Gastroesophageal sphincter (tissue), 4 donors: ENCODE results near the gene TLCD2. TPM values are rescaled to one million over a fixed set of nuclear protein-coding genes. Genes with fewer than 3 reads are reported as not detected.
"Not testable (repeated sequence)": the region's sequence is repeated elsewhere in the genome, so short reads cannot be mapped to it uniquely, and the experiment has no call there.

Source experiments
- ATAC-seq: fragments of 150-250 bp; one replicate; pipeline ENCODE4 v1.9.1; 2016; ENCODE audit warnings: mild to moderate bottlenecking, moderate library complexity
- H3K27ac ChIP-seq, 4 donors: fragments of 200-600 bp; sonication (generic) in 3 of 4; 1 replicate in 3 of 4; 2 replicates in 1 of 4; pipeline ENCODE4 v1.5.1; 2016 to 2019
- H3K27me3 ChIP-seq: fragments of 200-600 bp; sonication (generic); one replicate; pipeline ENCODE4 v1.5.1; 2019
- H3K36me3 ChIP-seq, 2 donors: fragments of 200-600 bp; sonication (generic); one replicate each; pipeline ENCODE4 v1.5.1; 2019; ENCODE audit warnings: control low read depth in 1 of 2
- H3K4me1 ChIP-seq, 3 donors: fragments of 200-600 bp; sonication (generic); 1 replicate in 2 of 3; 2 replicates in 1 of 3; pipeline ENCODE4 v1.5.1; 2016 to 2019; ENCODE audit warnings: control low read depth in 2 of 3
- H3K4me3 ChIP-seq, 2 donors: fragments of 200-600 bp; sonication (generic); one replicate each; pipeline ENCODE4 v1.5.1; 2019; ENCODE audit warnings: mild to moderate bottlenecking in 1 of 2, moderate library complexity in 1 of 2
- H3K9me3 ChIP-seq, 3 donors: fragments of 200-600 bp; sonication (generic); one replicate each; pipeline ENCODE4 v1.5.1; 2017 to 2019; ENCODE audit warnings: control low read depth in 2 of 3
- CTCF ChIP-seq, 4 experiments: fragments of 200-600 bp in 2 of 4; fragments of 450-650 bp in 2 of 4; sonication (generic) in 1 of 4; IDR thresholded peaks; one replicate each; pipeline ENCODE4 v1.5.1; 2017 to 2019; ENCODE audit warnings: antibody characterized with exemption in 4 of 4, mild to moderate bottlenecking in 2 of 4, moderate library complexity in 2 of 4
- EP300 ChIP-seq: sonication (generic); formaldehyde crosslinking; IDR thresholded peaks from one replicate; pipeline ENCODE4 v1.6.1; 2017; ENCODE audit warnings: antibody characterized with exemption, mild to moderate bottlenecking
- POLR2A ChIP-seq, 2 donors: fragments of 450-650 bp; IDR thresholded peaks; one replicate each; pipeline ENCODE4 v1.6.1; 2017; ENCODE audit warnings: antibody characterized with exemption in 2 of 2, mild to moderate bottlenecking in 2 of 2, moderate library complexity in 1 of 2
- POLR2AphosphoS5 ChIP-seq: sonication (generic); formaldehyde crosslinking; IDR thresholded peaks from one replicate; pipeline ENCODE4 v1.6.1; 2017; ENCODE audit warnings: antibody characterized with exemption
- WGBS, 2 donors: methylation state at CpG; one replicate each; pipeline ENCODE4 v1.1.5; 2018; ENCODE audit warnings: low coverage in 1 of 2; 5-methylcytosine and 5-hydroxymethylcytosine counted together
- total RNA-seq, 4 donors: library from RNA; depleted of rRNA; stranded (reverse); fragments of >200 nt; gene quantifications; one replicate each; pipeline ENCODE4 v1.1.0, GENCODE V29; 2016

Gene TLCD2
- total RNA-seq, 4 donors from 2014 or later: 4.2 to 5.1 (median 4.8) TPM

- peak within 1 kb of the TSS; percentile 66 to 95 (median 94) for H3K27ac ChIP-seq
- no peaks in the 10 kb centered on the region for H3K27me3 ChIP-seq
- TF ChIP-seq POLR2A (IDR thresholded peaks at IDR 0.05) (peak; percentile 90 to 95), POLR2AphosphoS5 (peak; percentile 99), EP300 (no peak), CTCF (IDR thresholded peaks at IDR 0.05) (peak in 2 of 4 experiments; percentile 6 to 23)
- peaks cover 0 to 40% of the 10 kb centered on the region in 2 donors for H3K36me3 ChIP-seq
- peak within 1 kb of the TSS; percentile 60 to 73 for H3K4me3 ChIP-seq
- H3K9me3 ChIP-seq: no peaks in the 10 kb centered on the region
- peak; percentile 100 for ATAC-seq
- H3K4me1 ChIP-seq: peaks cover 0 to 43% (median 18%) of the 10 kb centered on the region in 3 donors
- 0 to 1% methylated on average over 1 to 28 of the region's 72 CpGs for WGBS, 2 donors
These were observed 25.6 kb downstream of the TLCD2 start, which contains the start of gene PRPF8 for GRCh38 chr17:1684378-1685189. Gene PRPF8 (minus strand): TSS chr17:1684867. CDS start chr17:1684571, 296 bp downstream.

GRCh38 chr17:1683459-1683858, 26.7 kb downstream of the TLCD2 start:
- Histone ChIP-seq H3K4me3 (peak overlapping the region; percentile 60 to 73), H3K9me3 (no peaks in the 10 kb centered on the region), H3K27me3 (no peaks in the 10 kb centered on the region), H3K36me3 (peaks cover 0 to 51% of the 10 kb centered on the region in 2 donors), H3K27ac (peak overlapping the region in 3 of 4 donors; percentile 66 to 95 (median 93)), H3K4me1 (peaks cover 0 to 43% (median 18%) of the 10 kb centered on the region in 3 donors)
- TF ChIP-seq CTCF (IDR thresholded peaks at IDR 0.05) (no peak), POLR2A (IDR thresholded peaks at IDR 0.05) (no peak), POLR2AphosphoS5 (no peak), EP300 (no peak)
- ATAC-seq: no peak
- WGBS, 2 donors: 63 to 85% methylated on average over 4 to 5 of the region's 5 CpGs

- peaks cover 18 to 100% of the 10 kb centered on the region in 2 donors for H3K36me3 ChIP-seq
- peaks cover 0 to 11% (median 0%) of the 10 kb centered on the region in 3 donors for H3K4me1 ChIP-seq
- no peak for ATAC-seq
- TF ChIP-seq POLR2A (IDR thresholded peaks at IDR 0.05): no peak
- no peak for TF ChIP-seq CTCF (IDR thresholded peaks at IDR 0.05)
- TF ChIP-seq POLR2AphosphoS5: no peak
- no peak for TF ChIP-seq EP300
- WGBS, 2 donors: 85 to 90% methylated on average over 2 to 10 of the region's 13 CpGs
- no peak overlapping the region for H3K27ac ChIP-seq
- no peaks in the 10 kb centered on the region for H3K9me3 ChIP-seq
- H3K4me3 ChIP-seq: no peak overlapping the region
- H3K27me3 ChIP-seq: no peaks in the 10 kb centered on the region
These were observed 33.8 kb downstream of the TLCD2 start for GRCh38 chr17:1676401-1676800.

GRCh38 chr17:1673041-1673785, 37.0 kb downstream of the TLCD2 start:
- TF ChIP-seq EP300 (no peak), POLR2A (IDR thresholded peaks at IDR 0.05) (no peak), CTCF (IDR thresholded peaks at IDR 0.05) (no peak), POLR2AphosphoS5 (no peak)
- Histone ChIP-seq H3K27ac (no peak overlapping the region), H3K9me3 (no peaks in the 10 kb centered on the region), H3K4me3 (no peak overlapping the region), H3K4me1 (peaks cover 0 to 24% (median 4%) of the 10 kb centered on the region in 3 donors), H3K27me3 (no peaks in the 10 kb centered on the region), H3K36me3 (peaks cover 18 to 96% of the 10 kb centered on the region in 2 donors)
- no peak for ATAC-seq
- 85 to 86% methylated on average over 10 to 12 of the region's 26 CpGs for WGBS, 2 donors

GRCh38 chr17:1663934-1664333, 46.2 kb downstream of the TLCD2 start:
- Histone ChIP-seq H3K4me1 (peaks cover 0 to 22% (median 7%) of the 10 kb centered on the region in 3 donors), H3K36me3 (peaks cover 20 to 100% of the 10 kb centered on the region in 2 donors), H3K27ac (peak overlapping the region in 2 of 4 donors; percentile 3 to 26)
- H3K9me3 ChIP-seq, H3K27me3 ChIP-seq, H3K4me3 ChIP-seq, ATAC-seq: not testable (repeated sequence)
- WGBS, 2 donors: 85 to 89% methylated on average over 5 of the region's 5 CpGs
